ENCODE data around the gene ADAMTS8.

ADAMTS8 gene

GRCh38 chr11:130402570-130402969 lies 25.8 kb downstream of the ADAMTS8 start:
- no peak for TF ChIP-seq FOXP2 (optimal IDR thresholded peaks at IDR 0.05; ENCODE audit: borderline replicate concordance, extremely low read depth, extremely low read length, insufficient read depth)

GRCh38 chr11:130400781-130401483 lies 27.5 kb downstream of the ADAMTS8 start:
- TF ChIP-seq TAF1 (IDR thresholded peaks at IDR 0.05; ENCODE audit: borderline replicate concordance, insufficient read depth, low read length) = no peak
- no peak for TF ChIP-seq FOXP2 (optimal IDR thresholded peaks at IDR 0.05; ENCODE audit: borderline replicate concordance, extremely low read depth, extremely low read length, insufficient read depth)
- no peak for TF ChIP-seq SIN3A (IDR thresholded peaks at IDR 0.05; ENCODE audit: borderline replicate concordance, insufficient read depth, low read length)
- no peak for TF ChIP-seq REST (IDR thresholded peaks at IDR 0.05; ENCODE audit: insufficient read depth in 1 of 2, low read depth in 2 of 2, low read length in 2 of 2)
- no peak for TF ChIP-seq POLR2AphosphoS5 (IDR thresholded peaks at IDR 0.05; ENCODE audit: low read depth, low read length)

- no peak for TF ChIP-seq FOXP2 (optimal IDR thresholded peaks at IDR 0.05; ENCODE audit: borderline replicate concordance, extremely low read depth, extremely low read length, insufficient read depth)
- TF ChIP-seq REST (IDR thresholded peaks at IDR 0.05; ENCODE audit: insufficient read depth in 1 of 2, low read depth in 2 of 2, low read length in 2 of 2) = peak in 1 of 2 experiments; percentile 81; a peak in 2 of 4 replicates
- TF ChIP-seq TAF1 (IDR thresholded peaks at IDR 0.05; ENCODE audit: borderline replicate concordance, insufficient read depth, low read length) = no peak
Measured at GRCh38 chr11:130399196-130399595, 29.2 kb downstream of the ADAMTS8 start.

- no peak for TF ChIP-seq TAF1 (IDR thresholded peaks at IDR 0.05; ENCODE audit: borderline replicate concordance, insufficient read depth, low read length)
- no peak for TF ChIP-seq SIN3A (IDR thresholded peaks at IDR 0.05; ENCODE audit: borderline replicate concordance, insufficient read depth, low read length)
- TF ChIP-seq FOXP2 (optimal IDR thresholded peaks at IDR 0.05; ENCODE audit: borderline replicate concordance, extremely low read depth, extremely low read length, insufficient read depth) = no peak
- no peak for TF ChIP-seq POLR2AphosphoS5 (IDR thresholded peaks at IDR 0.05; ENCODE audit: low read depth, low read length)
- no peak for TF ChIP-seq REST (IDR thresholded peaks at IDR 0.05; ENCODE audit: insufficient read depth in 1 of 2, low read depth in 2 of 2, low read length in 2 of 2)
Measured at GRCh38 chr11:130397780-130398179, 30.6 kb downstream of the ADAMTS8 start.

GRCh38 chr11:130396965-130397364 lies 31.4 kb downstream of the ADAMTS8 start:
- no peak for TF ChIP-seq FOXP2 (optimal IDR thresholded peaks at IDR 0.05; ENCODE audit: borderline replicate concordance, extremely low read depth, extremely low read length, insufficient read depth)
- no peak for TF ChIP-seq TAF1 (IDR thresholded peaks at IDR 0.05; ENCODE audit: borderline replicate concordance, insufficient read depth, low read length)
- TF ChIP-seq POLR2AphosphoS5 (IDR thresholded peaks at IDR 0.05; ENCODE audit: low read depth, low read length) = no peak
- no peak for TF ChIP-seq REST (IDR thresholded peaks at IDR 0.05; ENCODE audit: insufficient read depth in 1 of 2, low read depth in 2 of 2, low read length in 2 of 2)
- no peak for TF ChIP-seq SIN3A (IDR thresholded peaks at IDR 0.05; ENCODE audit: borderline replicate concordance, insufficient read depth, low read length)

Measured in PFSK-1 (cell line).